ENCODE results near the gene FOXD3. TPM values are rescaled to one million over a fixed set of nuclear protein-coding genes. Genes with fewer than 3 reads are reported as not detected.

The FOXD3 gene
- total and polyA plus RNA-seq, 12 donors, result 0.11 to 1.2 (median 0.28) TPM; not detected in 5

DNA sequence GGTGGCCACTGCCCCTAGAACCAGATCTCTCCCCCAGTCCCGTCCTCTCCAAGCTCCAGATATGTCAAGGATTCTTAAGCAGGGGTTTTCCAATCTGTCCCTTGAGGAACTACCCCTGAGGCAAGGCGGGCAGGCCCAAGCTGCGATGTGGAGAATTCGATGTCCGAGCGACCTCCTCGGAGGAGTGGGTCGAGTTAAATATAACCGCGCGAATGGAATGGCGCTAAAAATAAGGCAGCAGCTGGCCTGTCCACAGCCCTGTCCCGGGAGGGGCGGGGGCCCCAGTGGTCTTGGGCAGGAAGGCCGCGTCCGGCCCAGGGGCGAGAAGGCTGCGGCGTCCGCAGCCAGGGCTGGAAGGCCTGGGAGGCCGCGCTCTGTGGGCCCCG lies 5.8 kb upstream of the FOXD3 start:
- H3K27ac ChIP-seq, result no peak overlapping the region
- peaks cover 72% of the 10 kb centered on the region for H3K27me3 ChIP-seq
- TF ChIP-seq, protein P1, sequence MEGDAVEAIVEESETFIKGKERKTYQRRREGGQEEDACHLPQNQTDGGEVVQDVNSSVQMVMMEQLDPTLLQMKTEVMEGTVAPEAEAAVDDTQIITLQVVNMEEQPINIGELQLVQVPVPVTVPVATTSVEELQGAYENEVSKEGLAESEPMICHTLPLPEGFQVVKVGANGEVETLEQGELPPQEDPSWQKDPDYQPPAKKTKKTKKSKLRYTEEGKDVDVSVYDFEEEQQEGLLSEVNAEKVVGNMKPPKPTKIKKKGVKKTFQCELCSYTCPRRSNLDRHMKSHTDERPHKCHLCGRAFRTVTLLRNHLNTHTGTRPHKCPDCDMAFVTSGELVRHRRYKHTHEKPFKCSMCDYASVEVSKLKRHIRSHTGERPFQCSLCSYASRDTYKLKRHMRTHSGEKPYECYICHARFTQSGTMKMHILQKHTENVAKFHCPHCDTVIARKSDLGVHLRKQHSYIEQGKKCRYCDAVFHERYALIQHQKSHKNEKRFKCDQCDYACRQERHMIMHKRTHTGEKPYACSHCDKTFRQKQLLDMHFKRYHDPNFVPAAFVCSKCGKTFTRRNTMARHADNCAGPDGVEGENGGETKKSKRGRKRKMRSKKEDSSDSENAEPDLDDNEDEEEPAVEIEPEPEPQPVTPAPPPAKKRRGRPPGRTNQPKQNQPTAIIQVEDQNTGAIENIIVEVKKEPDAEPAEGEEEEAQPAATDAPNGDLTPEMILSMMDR (IDR thresholded peaks at IDR 0.05), result no peak
- TF ChIP-seq POLR2A (IDR thresholded peaks at IDR 0.05), result no peak
- WGBS, 4 donors, result 23 to 42% (median 24%) methylated on average over 21 to 24 of the region's 24 CpGs
- intact Hi-C loops (cut with DNase I), result no loop called here
- H3K4me3 ChIP-seq, result peak overlapping the region in 1 of 4 donors; percentile 58
- H3K36me3 ChIP-seq (replicated peaks in 1 of 2), result no peaks in the 10 kb centered on the region
- no peak for DNase-seq
- H3K9me3 ChIP-seq (replicated peaks in 1 of 3), result no peaks in the 10 kb centered on the region
- peaks cover 0 to 9% of the 10 kb centered on the region in 2 donors for H3K4me1 ChIP-seq (replicated peaks in 1 of 2)

DNA sequence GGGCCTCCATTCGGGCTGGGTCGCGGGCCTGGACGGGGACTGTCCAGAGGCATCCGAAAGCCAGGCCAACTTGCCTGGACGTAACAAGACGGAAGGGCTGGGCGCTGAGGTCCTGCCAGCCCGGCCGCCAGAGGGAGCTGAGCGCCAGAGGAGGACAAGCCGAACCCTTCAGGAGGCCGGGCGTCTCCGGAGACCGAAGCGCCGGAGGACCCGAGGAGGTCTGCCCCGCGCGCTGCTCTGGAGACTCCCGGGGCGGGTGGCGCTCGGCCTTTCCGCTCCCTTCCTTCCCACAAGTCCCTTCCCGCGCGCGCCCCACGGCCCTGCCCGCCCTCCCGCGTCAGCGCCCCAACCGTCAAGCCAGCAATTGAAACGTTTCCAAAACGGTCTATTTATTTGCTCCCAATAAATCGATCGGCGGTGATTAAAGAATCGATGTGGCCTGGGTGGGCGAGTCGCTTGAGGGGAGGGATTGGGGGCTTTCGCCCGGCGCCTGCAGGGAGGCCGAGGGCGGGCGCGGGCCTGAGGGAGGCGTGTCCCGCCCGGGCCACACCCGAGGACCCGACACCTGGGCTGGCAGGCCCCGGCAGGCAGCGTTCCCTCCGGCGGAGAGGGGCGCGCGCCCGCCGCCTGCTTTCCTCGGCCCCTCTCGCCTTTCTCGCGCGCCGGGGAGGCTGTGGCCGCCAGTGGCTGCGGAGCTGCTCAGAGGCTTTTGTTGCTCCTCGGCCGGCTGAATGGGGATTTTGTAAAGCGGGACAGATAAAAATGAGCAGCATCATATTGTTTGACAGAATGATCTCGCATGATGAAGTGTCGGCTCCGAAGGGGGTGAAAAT lies 5.2 kb upstream of the FOXD3 start:
- intact Hi-C loops (cut with DNase I), result no loop called here
- peak overlapping the region in 1 of 4 donors; percentile 58 for H3K4me3 ChIP-seq
- H3K27ac ChIP-seq, result no peak overlapping the region
- H3K36me3 ChIP-seq (replicated peaks in 1 of 2), result no peaks in the 10 kb centered on the region
- peaks cover 5 to 15% of the 10 kb centered on the region in 2 donors for H3K4me1 ChIP-seq (replicated peaks in 1 of 2)
- TF ChIP-seq POLR2A (IDR thresholded peaks at IDR 0.05), result no peak
- TF ChIP-seq, protein P1 (IDR thresholded peaks at IDR 0.05), result peak in 4 of 6 experiments; percentile 18 to 50 (median 32)
- peak; percentile 37 to 68 (median 61) for DNase-seq
- H3K27me3 ChIP-seq, result peaks cover 75% of the 10 kb centered on the region
- H3K9me3 ChIP-seq (replicated peaks in 1 of 3), result no peaks in the 10 kb centered on the region
- WGBS, 4 donors, result 2 to 3% (median 3%) methylated on average over 18 to 80 of the region's 80 CpGs

DNA sequence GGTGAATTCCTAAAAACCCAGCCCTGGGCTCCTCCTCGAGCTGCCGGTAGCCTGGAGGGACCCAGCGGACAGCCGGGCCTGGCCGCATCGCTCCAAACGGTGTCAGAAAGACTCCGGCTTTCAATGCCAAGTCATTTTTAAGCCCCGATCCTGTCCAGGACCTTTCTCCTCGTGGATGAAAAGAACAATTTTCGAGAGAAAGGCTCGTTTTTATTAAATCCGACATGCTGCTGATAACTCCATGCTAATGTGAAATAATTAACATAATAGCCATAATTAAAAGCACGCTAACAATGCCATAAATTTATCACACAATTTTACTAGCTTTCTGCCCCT lies 4.6 kb upstream of the FOXD3 start:
- Histone ChIP-seq H3K36me3 (replicated peaks in 1 of 2) (no peaks in the 10 kb centered on the region), H3K27ac (no peak overlapping the region), H3K4me3 (peak overlapping the region in 1 of 4 donors; percentile 58), H3K4me1 (replicated peaks in 1 of 2) (peaks cover 9 to 21% of the 10 kb centered on the region in 2 donors), H3K9me3 (replicated peaks in 1 of 3) (no peaks in the 10 kb centered on the region), H3K27me3 (peaks cover 77% of the 10 kb centered on the region)
- intact Hi-C loops (cut with DNase I), result no loop called here
- TF ChIP-seq POLR2A (IDR thresholded peaks at IDR 0.05), result no peak
- TF ChIP-seq, protein P1 (IDR thresholded peaks at IDR 0.05), result no peak
- WGBS, 4 donors, result 10 to 13% (median 12%) methylated on average over 9 to 14 of the region's 14 CpGs
- DNase-seq, result no peak

DNA sequence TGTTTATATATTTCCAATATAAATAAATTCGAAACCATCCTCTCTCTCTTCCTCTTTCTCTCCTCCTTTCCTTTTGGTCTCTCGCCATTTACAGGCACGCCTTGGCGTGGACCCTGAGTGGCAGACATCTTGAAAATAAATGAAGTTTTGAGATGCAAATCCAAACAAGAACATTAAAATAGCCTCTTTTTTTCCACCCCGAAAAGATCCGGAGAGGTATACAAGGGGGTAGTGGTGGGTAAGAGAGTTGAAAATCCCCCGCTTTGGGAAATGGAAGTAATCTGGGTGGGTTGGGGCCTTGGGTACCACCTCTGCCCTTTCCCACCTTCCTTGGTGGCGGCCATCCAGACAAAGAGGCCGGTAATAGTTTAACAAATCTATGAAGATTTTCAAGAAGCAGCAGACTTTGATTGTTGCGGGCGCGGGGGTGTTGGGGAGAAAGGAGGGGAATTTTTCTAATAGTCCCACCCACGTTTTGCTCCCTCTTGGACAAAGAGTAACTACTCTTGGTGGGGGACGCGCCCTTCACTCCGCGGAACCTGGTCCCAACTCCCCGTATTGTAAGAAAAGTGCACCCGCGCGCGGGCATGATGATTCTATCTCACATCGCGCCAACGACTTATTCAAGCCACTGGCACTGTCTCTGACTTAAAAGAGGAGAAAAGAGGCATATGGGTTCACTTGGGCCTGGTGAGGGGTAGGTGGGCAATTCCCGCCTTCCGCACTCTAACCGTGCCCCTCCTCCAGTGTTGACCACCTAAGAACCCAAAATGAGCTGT lies 4.0 kb upstream of the FOXD3 start:
- 21 to 27% (median 24%) methylated on average over 28 of the region's 28 CpGs for WGBS, 4 donors
- Histone ChIP-seq H3K27ac (no peak overlapping the region), H3K9me3 (replicated peaks in 1 of 3) (no peaks in the 10 kb centered on the region), H3K36me3 (replicated peaks in 1 of 2) (no peaks in the 10 kb centered on the region), H3K4me3 (no peak overlapping the region), H3K4me1 (replicated peaks in 1 of 2) (peaks cover 9 to 23% of the 10 kb centered on the region in 2 donors), H3K27me3 (peaks cover 83% of the 10 kb centered on the region)
- DNase-seq, result no peak
- TF ChIP-seq, protein P1 (IDR thresholded peaks at IDR 0.05), result no peak
- no peak for TF ChIP-seq POLR2A (IDR thresholded peaks at IDR 0.05)
- intact Hi-C loops (cut with DNase I), result no loop called here
